K562 (cell line): ENCODE measurements around the gene SULT2B1. TPM values are rescaled to one million over a fixed set of nuclear protein-coding genes. Genes with fewer than 3 reads are reported as not detected.

Source experiments
- CTBP1 ChIP-seq: fragments of 450-650 bp; IDR thresholded peaks from 2 replicates; pipeline ENCODE4 v1.6.1; 2016; ENCODE audit warnings: borderline replicate concordance
- ELF4 ChIP-seq: fragments of 450-650 bp; formaldehyde crosslinking; IDR thresholded peaks from 2 replicates; pipeline ENCODE4 v1.4.0; 2022; ENCODE audit warnings: missing genetic modification characterization
- NRF1 ChIP-seq, 2 experiments: fragments of 450-650 bp; IDR thresholded peaks in 1 of 2; conservative IDR thresholded peaks in 1 of 2; 2 replicates each; pipeline ENCODE4 v1.6.1; 2014; ENCODE audit warnings: mild to moderate bottlenecking in 2 of 2
- RBFOX2 ChIP-seq: fragments of 200-400 bp; formaldehyde crosslinking; IDR thresholded peaks from 2 replicates; pipeline ENCODE4 v1.6.1; 2017; ENCODE audit warnings: low read depth, mild to moderate bottlenecking, low read length, moderate library complexity
- RERE ChIP-seq: sonication (generic); formaldehyde crosslinking; IDR thresholded peaks from 2 replicates; pipeline ENCODE4 v1.8.0; 2023; ENCODE audit warnings: missing genetic modification reagents, mild to moderate bottlenecking, borderline replicate concordance
- SIX5 ChIP-seq, 2 experiments: IDR thresholded peaks; 2 replicates each; pipeline ENCODE4 v1.6.1; 2011; ENCODE audit warnings: low read length in 2 of 2, borderline replicate concordance in 1 of 2, low read depth in 1 of 2, mild to moderate bottlenecking in 1 of 2, moderate library complexity in 1 of 2; ENCODE audit not compliant: insufficient read depth in 1 of 2
- U2AF2 ChIP-seq: fragments of 200-400 bp; formaldehyde crosslinking; optimal IDR thresholded peaks from 2 replicates; pipeline ENCODE3; 2017; ENCODE audit warnings: low read depth, mild to moderate bottlenecking, low read length
- USF1 ChIP-seq: sonication (generic); formaldehyde crosslinking; IDR thresholded peaks from 2 replicates; pipeline ENCODE4 v1.9.0; 2022; ENCODE audit warnings: mild to moderate bottlenecking, missing genetic modification reagents
- ZNF41 ChIP-seq: fragments of 250-450 bp; sonication (Bioruptor Pico); conservative IDR thresholded peaks from 2 replicates; pipeline ENCODE4 v1.4.0; 2020; ENCODE audit warnings: mild to moderate bottlenecking
- polyA plus RNA-seq, 8 experiments: library from polyadenylated mRNA; depleted of rRNA in 4 of 8; stranded (reverse) in 5 of 8; unstranded in 3 of 8; fragments of >200 nt; fragmentation: Nextera tagmentation in 2 of 8; fragmentation: Illumina TruSeq in 1 of 8; extraction: Ambion mirVana in 2 of 8; extraction: Trizol in 1 of 8; gene quantifications; 2 replicates each; pipeline versions ENCODE4 v1.2.1 to v1.2.3, GENCODE V29; 2011 to 2014; ENCODE audit warnings: inconsistent platforms in 1 of 8, missing spikeins in 1 of 8
- total RNA-seq, 7 experiments: library from RNA; depleted of rRNA in 6 of 7; stranded (reverse); fragments of >200 nt in 6 of 7; fragmentation: Illumina TruSeq in 2 of 7; extraction: Trizol in 2 of 7; gene quantifications; 2 replicates each; pipeline versions ENCODE4 v1.2.1 to v1.2.3, GENCODE V29; 2011 to 2021; ENCODE audit warnings: low replicate concordance in 1 of 7
- TF ChIP-seq, protein P1 (sequence below): sonication (generic); formaldehyde crosslinking; IDR thresholded peaks from 2 replicates; pipeline ENCODE4 v1.8.0; 2023; ENCODE audit warnings: mild to moderate bottlenecking, missing genetic modification reagents

SULT2B1 gene
- total and polyA plus RNA-seq, 9 of the 15 experiments (the other 6 are each of a cell fraction or from before 2014, with no cell fraction given): 0.09 to 0.62 (median 0.22) TPM; not detected in 2

- TF ChIP-seq RERE (CRISPR knock-in tag) (no peak), CTBP1 (peak; percentile 19; the same call in 1 of the 2 replicates), RBFOX2 (peak; percentile 36; the same call in 1 of the 2 replicates), SIX5 (IDR thresholded peaks at IDR 0.05; ENCODE audit: borderline replicate concordance in 1 of 2, insufficient read depth in 1 of 2, low read depth in 1 of 2, low read length in 2 of 2) (peak; percentile 84 to 90), ELF4 (CRISPR knock-in tag) (no peak), ZNF41 (CRISPR knock-in tag) (no peak), NRF1 (conservative IDR thresholded peaks at IDR 0.05 in 1 of 2, IDR thresholded peaks at IDR 0.05 in 1 of 2) (peak; percentile 85 to 87), USF1 (CRISPR knock-in tag) (peak; percentile 62), U2AF2 (no peak)
- TF ChIP-seq, protein P1, sequence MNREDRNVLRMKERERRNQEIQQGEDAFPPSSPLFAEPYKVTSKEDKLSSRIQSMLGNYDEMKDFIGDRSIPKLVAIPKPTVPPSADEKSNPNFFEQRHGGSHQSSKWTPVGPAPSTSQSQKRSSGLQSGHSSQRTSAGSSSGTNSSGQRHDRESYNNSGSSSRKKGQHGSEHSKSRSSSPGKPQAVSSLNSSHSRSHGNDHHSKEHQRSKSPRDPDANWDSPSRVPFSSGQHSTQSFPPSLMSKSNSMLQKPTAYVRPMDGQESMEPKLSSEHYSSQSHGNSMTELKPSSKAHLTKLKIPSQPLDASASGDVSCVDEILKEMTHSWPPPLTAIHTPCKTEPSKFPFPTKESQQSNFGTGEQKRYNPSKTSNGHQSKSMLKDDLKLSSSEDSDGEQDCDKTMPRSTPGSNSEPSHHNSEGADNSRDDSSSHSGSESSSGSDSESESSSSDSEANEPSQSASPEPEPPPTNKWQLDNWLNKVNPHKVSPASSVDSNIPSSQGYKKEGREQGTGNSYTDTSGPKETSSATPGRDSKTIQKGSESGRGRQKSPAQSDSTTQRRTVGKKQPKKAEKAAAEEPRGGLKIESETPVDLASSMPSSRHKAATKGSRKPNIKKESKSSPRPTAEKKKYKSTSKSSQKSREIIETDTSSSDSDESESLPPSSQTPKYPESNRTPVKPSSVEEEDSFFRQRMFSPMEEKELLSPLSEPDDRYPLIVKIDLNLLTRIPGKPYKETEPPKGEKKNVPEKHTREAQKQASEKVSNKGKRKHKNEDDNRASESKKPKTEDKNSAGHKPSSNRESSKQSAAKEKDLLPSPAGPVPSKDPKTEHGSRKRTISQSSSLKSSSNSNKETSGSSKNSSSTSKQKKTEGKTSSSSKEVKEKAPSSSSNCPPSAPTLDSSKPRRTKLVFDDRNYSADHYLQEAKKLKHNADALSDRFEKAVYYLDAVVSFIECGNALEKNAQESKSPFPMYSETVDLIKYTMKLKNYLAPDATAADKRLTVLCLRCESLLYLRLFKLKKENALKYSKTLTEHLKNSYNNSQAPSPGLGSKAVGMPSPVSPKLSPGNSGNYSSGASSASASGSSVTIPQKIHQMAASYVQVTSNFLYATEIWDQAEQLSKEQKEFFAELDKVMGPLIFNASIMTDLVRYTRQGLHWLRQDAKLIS (CRISPR knock-in tag): no peak
Observed at GRCh38 chr19:48513289-48514122, 38.5 kb upstream of the SULT2B1 start (continued).
